Measurements from ENCODE around the gene OASL.
"Not testable (repeated sequence)": the region's sequence is repeated elsewhere in the genome, so short reads cannot be mapped to it uniquely, and the experiment has no call there.

Gene OASL

DNA sequence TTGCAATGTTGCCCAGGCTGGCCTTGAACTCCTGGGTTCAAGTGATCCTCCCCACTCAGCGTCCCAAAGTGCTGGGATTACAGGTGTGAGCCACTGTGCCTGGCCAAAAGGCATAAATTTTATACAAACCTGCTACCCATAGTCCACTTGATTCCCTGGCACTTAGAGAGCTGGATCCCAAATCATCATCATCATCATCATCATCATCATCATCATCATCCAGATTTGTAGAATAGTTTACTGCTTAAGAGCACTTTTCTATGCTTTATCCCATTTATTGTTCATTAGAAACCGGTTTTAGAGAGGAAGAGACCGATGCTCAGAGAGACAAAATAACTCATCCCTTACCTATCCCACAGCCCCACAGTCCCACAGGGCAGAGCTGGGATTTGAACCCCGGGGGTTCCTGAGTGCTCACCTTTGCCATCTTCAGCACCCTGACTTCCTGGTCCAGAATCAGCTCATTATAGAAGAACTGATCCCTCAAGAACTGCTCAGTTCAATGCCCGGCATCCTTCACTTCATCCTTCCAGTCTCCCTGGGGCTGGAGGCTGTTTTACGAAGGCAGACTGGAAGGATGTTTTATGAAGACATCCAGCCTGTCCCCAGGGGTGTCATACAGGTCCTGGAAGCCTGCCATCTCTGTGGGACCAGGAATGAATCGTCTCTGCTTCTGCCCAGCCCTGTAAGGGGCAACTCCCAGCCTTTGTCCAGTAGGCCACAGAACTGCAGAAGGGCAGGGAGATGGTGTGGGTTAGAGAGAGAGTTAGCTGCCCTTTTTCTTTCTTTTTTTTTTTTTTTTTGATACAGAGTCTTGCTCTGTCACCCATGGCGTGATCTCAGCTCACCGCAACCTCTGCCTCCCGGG, 20.2 kb upstream of the OASL start:
- Histone ChIP-seq H3K4me3 (ENCODE audit: low read length) (no peak overlapping the region), H3K9me3 (ENCODE audit: control insufficient read depth, insufficient read depth, low read length) (no peaks in the 10 kb centered on the region), H3K4me1 (ENCODE audit: control insufficient read depth, insufficient read depth, low read length) (no peaks in the 10 kb centered on the region), H3K27me3 (ENCODE audit: control insufficient read depth, insufficient read depth, low read length) (no peaks in the 10 kb centered on the region), H3K27ac (ENCODE audit: low read length) (no peak overlapping the region), H3K36me3 (ENCODE audit: control insufficient read depth, insufficient read depth, low read length) (no peaks in the 10 kb centered on the region)
- WGBS (ENCODE audit: insufficient coverage, insufficient read length) = no CpG with 5 or more reads among the region's 10 CpGs
- no peak for DNase-seq (ENCODE audit: low read depth, low spot score)

DNA sequence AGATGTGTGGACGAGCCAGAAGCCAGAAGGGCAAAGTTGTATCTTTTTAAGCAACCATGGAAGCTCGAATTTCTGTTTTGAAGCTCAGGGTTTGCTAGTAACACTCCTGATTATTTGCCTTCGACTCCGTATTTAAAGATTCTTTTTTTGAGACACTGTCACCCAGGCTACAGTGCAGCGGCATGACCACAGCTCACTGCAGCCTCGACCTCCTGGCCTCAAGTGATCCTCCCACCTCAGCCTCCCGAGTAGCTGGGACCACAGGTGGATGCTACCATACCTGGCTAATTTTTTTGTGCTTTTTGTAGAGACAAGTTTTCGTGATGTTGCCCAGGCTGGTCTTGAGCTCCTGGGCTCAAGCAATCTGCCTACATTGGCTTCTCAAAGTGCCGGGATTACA, 18.7 kb upstream of the OASL start:
- no peak for DNase-seq (ENCODE audit: low read depth, low spot score)
- no peak overlapping the region for H3K27ac ChIP-seq (ENCODE audit: low read length)
- no peaks in the 10 kb centered on the region for H3K27me3 ChIP-seq (ENCODE audit: control insufficient read depth, insufficient read depth, low read length)
- no peaks in the 10 kb centered on the region for H3K9me3 ChIP-seq (ENCODE audit: control insufficient read depth, insufficient read depth, low read length)
- no CpG with 5 or more reads among the region's 9 CpGs for WGBS (ENCODE audit: insufficient coverage, insufficient read length)
- no peak overlapping the region for H3K4me3 ChIP-seq (ENCODE audit: low read length)
- no peaks in the 10 kb centered on the region for H3K36me3 ChIP-seq (ENCODE audit: control insufficient read depth, insufficient read depth, low read length)
- H3K4me1 ChIP-seq (ENCODE audit: control insufficient read depth, insufficient read depth, low read length) = no peaks in the 10 kb centered on the region

DNA sequence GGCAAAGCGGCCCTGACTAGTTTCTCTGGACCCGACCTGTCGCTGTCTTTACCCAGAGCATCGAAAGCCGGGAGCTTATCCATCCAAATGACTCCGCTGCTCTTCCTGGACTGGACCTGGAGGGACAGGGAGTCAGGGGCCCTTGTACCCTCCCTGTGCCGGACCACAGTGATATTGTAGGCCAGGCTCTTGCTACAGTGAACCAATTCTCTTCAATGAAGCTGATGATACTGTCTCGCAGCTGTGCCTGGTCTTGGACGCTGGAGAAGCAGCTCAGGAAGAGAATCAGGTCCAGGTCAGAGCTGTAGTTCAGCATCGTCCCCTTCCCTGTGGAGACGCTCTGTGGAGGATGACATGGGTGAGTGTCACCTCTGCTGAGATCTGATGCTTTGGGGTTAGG, 14.7 kb upstream of the OASL start:
- Histone ChIP-seq H3K27me3 (ENCODE audit: control insufficient read depth, insufficient read depth, low read length) (no peaks in the 10 kb centered on the region), H3K4me1 (ENCODE audit: control insufficient read depth, insufficient read depth, low read length) (no peaks in the 10 kb centered on the region), H3K27ac (ENCODE audit: low read length) (no peak overlapping the region), H3K4me3 (ENCODE audit: low read length) (no peak overlapping the region), H3K36me3 (ENCODE audit: control insufficient read depth, insufficient read depth, low read length) (no peaks in the 10 kb centered on the region), H3K9me3 (ENCODE audit: control insufficient read depth, insufficient read depth, low read length) (no peaks in the 10 kb centered on the region)
- no CpG with 5 or more reads among the region's 11 CpGs for WGBS (ENCODE audit: insufficient coverage, insufficient read length)
- DNase-seq (ENCODE audit: low read depth, low spot score) = no peak

DNA sequence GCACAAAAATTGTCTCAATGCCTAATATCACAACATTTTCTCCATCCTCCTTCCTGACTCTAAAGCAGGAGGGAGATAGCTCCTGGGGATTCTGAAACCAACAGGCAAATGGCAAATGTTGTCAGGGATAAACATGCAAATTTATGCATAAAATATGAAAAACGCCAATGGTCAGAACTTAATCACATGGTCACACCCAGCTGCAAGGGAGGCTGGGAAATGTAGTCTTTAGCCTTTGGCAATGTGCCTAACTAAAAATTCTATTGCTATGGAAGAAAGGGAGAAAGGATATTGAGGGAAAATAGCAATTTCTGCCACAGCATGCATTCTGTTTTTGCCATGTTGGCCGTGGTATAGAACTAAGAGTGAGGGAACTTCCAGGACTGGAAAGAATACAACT, 11.7 kb upstream of the OASL start:
- no CpG with 5 or more reads among the region's 2 CpGs for WGBS (ENCODE audit: insufficient coverage, insufficient read length)
- H3K27me3 ChIP-seq (ENCODE audit: control insufficient read depth, insufficient read depth, low read length) = no peaks in the 10 kb centered on the region
- H3K9me3 ChIP-seq (ENCODE audit: control insufficient read depth, insufficient read depth, low read length) = no peaks in the 10 kb centered on the region
- H3K4me1 ChIP-seq (ENCODE audit: control insufficient read depth, insufficient read depth, low read length) = no peaks in the 10 kb centered on the region
- H3K4me3 ChIP-seq (ENCODE audit: low read length) = no peak overlapping the region
- H3K27ac ChIP-seq (ENCODE audit: low read length) = no peak overlapping the region
- no peaks in the 10 kb centered on the region for H3K36me3 ChIP-seq (ENCODE audit: control insufficient read depth, insufficient read depth, low read length)
- DNase-seq (ENCODE audit: low read depth, low spot score) = no peak

DNA sequence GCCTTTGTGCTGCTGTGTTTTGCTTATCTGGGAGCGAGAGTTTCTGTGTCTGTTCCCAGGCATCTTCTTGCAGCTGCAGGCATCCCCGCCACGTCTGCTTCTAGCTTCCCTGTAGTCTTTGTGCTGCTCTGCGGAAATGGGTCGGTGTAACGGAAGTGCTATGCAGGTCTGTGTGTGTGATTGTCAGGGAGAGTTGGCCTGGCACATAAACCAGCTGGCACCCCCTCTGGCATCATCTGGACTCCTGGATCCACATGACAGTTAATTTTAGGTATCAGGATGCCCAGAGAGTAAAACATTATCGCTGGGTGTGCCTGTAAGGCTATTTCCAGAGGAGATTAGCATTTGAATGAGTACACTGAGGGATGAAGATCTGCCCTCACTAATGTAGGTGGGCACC, 9.4 kb upstream of the OASL start:
- Histone ChIP-seq H3K27me3 (ENCODE audit: control insufficient read depth, insufficient read depth, low read length) (no peaks in the 10 kb centered on the region), H3K36me3 (ENCODE audit: control insufficient read depth, insufficient read depth, low read length) (no peaks in the 10 kb centered on the region), H3K9me3 (ENCODE audit: control insufficient read depth, insufficient read depth, low read length) (no peaks in the 10 kb centered on the region), H3K4me3 (ENCODE audit: low read length) (no peak overlapping the region), H3K27ac (ENCODE audit: low read length) (no peak overlapping the region), H3K4me1 (ENCODE audit: control insufficient read depth, insufficient read depth, low read length) (no peaks in the 10 kb centered on the region)
- WGBS (ENCODE audit: insufficient coverage, insufficient read length) = no CpG with 5 or more reads among the region's 7 CpGs
- DNase-seq (ENCODE audit: low read depth, low spot score) = no peak

DNA sequence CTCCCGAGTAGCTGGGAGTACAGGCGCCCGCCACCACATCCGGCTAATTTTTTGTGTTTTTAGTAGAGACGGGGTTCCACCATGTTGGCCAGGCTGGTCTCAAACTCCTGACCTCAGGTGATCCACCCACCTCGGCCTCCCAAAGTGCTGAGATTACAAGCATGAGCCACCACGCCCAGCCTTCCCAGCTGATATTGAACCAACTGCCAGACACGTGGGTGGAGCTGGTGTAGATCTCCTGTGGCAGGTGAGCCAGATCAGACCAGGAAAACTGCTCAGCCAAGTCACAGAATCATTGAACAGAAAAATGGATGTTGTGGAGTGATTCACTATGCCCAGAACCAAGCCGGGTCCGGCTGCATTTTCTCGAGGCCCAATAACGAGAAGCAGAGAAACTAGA, 8.4 kb upstream of the OASL start:
- not testable (repeated sequence) for H3K4me1 ChIP-seq (ENCODE audit: control insufficient read depth, insufficient read depth, low read length); H3K36me3 ChIP-seq (ENCODE audit: control insufficient read depth, insufficient read depth, low read length); H3K9me3 ChIP-seq (ENCODE audit: control insufficient read depth, insufficient read depth, low read length); H3K4me3 ChIP-seq (ENCODE audit: low read length); H3K27me3 ChIP-seq (ENCODE audit: control insufficient read depth, insufficient read depth, low read length); DNase-seq (ENCODE audit: low read depth, low spot score); H3K27ac ChIP-seq (ENCODE audit: low read length)
- WGBS (ENCODE audit: insufficient coverage, insufficient read length) = no CpG with 5 or more reads among the region's 12 CpGs

DNA sequence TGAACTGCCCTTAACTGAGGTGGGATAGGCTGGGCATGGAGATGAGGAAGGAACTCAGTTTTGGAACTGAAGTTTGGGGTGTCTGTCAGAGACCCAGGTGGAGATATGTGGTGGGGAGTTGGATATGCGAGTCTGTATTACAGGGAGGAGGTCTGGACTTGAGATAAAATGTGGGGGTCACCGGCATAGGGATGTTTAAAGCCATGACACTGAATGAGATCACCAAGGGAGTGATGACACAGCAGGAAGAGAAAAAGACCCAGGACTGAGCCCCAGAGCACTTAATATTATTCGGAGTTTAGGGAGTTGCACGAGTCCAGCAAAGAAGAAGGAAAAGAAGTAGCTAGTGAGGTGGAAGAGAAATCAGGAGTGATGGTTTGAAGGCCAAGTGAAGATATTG, 4.0 kb upstream of the OASL start:
- Histone ChIP-seq H3K4me1 (ENCODE audit: control insufficient read depth, insufficient read depth, low read length) (no peaks in the 10 kb centered on the region), H3K27ac (ENCODE audit: low read length) (no peak overlapping the region), H3K36me3 (ENCODE audit: control insufficient read depth, insufficient read depth, low read length) (no peaks in the 10 kb centered on the region), H3K9me3 (ENCODE audit: control insufficient read depth, insufficient read depth, low read length) (no peaks in the 10 kb centered on the region), H3K27me3 (ENCODE audit: control insufficient read depth, insufficient read depth, low read length) (no peaks in the 10 kb centered on the region), H3K4me3 (ENCODE audit: low read length) (no peak overlapping the region)
- no CpG with 5 or more reads among the region's 4 CpGs for WGBS (ENCODE audit: insufficient coverage, insufficient read length)
- no peak for DNase-seq (ENCODE audit: low read depth, low spot score)

DNA sequence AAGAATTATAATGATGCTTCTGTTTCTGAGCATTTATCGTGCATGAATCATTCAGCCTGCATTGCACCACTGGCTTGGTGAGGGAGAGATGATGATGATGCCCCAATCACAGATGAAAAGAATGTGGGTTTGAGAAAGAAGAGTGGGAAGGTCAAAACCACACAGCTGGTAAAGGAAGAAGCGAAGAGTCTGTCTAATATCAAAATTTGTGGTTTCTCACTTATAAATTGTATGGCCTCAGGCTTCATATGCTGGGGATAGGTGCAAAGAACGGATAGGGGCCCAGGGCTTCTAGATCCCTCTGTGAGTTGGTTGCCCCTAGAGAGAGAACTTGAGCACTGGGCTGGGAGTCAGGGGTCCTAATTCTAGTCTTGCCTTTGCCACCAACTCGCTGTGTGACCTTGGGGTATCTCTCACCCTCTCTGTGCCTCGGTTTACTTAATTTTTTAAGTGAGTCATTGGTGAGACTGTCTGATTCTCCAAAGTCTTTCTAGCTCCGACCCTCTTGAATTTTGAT, 2.2 kb downstream of the OASL start:
- no peaks in the 10 kb centered on the region; the same call in 1 of the 2 replicates for H3K9me3 ChIP-seq (ENCODE audit: control insufficient read depth, insufficient read depth, low read length)
- H3K4me3 ChIP-seq (ENCODE audit: low read length) = no peak overlapping the region
- H3K4me1 ChIP-seq (ENCODE audit: control insufficient read depth, insufficient read depth, low read length) = no peaks in the 10 kb centered on the region
- H3K27ac ChIP-seq (ENCODE audit: low read length) = no peak overlapping the region
- no peaks in the 10 kb centered on the region for H3K36me3 ChIP-seq (ENCODE audit: control insufficient read depth, insufficient read depth, low read length)
- no peaks in the 10 kb centered on the region for H3K27me3 ChIP-seq (ENCODE audit: control insufficient read depth, insufficient read depth, low read length)
- DNase-seq (ENCODE audit: low read depth, low spot score) = no peak
- no CpG with 5 or more reads among the region's 6 CpGs for WGBS (ENCODE audit: insufficient coverage, insufficient read length)

DNA sequence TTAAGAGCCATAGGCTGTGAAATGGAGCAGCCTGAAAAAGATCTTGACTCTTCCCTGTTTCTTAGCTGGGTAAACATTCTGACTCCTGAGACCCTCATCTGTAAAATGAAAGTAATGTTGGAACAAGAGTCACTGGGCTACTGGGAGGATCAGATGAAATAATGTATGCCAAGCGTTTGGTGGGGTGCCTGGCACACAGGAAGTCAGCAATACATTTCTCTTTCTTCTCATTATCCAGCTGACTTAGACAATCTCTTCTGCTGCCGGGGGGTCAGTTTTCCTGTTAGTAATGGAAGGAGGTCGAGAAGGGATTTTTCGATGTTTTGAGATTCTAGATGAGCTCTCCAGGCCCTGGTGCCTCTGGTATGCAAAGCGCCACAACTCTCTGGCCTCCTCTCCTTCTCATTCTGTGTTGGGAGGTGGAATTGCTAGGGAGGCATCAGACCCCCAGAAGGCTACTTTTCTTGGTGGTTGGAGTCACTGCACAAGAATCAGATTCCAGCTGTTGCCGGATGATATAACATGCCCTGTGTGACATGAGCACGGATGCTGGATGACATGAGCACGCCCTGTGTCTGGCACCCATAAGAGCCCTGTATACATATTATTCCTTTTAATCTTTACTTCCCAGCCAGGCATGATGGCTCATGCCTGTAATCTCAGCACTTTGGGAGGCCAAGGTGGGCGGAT, 4.3 kb downstream of the OASL start:
- no peak overlapping the region for H3K27ac ChIP-seq (ENCODE audit: low read length)
- no CpG with 5 or more reads among the region's 9 CpGs for WGBS (ENCODE audit: insufficient coverage, insufficient read length)

DNA sequence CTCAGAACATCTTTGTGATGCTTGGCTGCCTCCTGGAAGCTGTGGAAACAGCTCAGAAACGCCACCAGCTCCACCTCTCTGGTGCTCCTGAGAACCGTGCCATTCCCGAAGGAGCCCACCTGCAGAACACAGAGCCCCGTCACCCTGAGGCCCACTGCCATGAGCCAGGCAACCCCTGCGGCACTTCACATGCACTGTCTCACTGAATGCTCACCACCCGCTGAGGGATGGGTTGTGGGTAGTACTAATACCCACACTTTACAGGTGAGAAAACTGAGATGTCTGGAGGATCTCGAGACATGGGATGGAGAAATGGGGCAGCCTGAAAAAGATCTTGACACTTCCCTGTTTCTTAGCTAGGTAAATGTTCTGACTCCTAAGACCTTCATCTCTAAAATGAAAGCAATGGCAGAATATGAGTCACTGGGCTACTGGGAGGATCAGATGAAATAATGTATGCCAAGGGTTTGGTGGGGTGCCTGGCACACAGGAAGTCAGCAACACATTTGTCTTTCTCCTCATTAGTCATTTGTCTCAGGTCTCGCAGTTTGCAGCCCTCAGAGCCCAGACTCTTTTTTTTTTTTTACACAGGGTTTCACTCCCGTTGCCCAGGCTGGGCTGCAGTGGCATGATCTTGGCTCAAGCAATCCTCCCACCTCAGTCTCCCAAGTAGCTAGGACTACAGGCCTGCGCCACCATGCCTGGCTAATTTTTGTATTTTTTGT, 5.3 kb downstream of the OASL start:
- no peaks in the 10 kb centered on the region; the same call in 1 of the 2 replicates for H3K9me3 ChIP-seq (ENCODE audit: control insufficient read depth, insufficient read depth, low read length)
- DNase-seq (ENCODE audit: low read depth, low spot score) = no peak
- H3K4me3 ChIP-seq (ENCODE audit: low read length) = no peak overlapping the region
- H3K36me3 ChIP-seq (ENCODE audit: control insufficient read depth, insufficient read depth, low read length) = no peaks in the 10 kb centered on the region
- no peaks in the 10 kb centered on the region for H3K27me3 ChIP-seq (ENCODE audit: control insufficient read depth, insufficient read depth, low read length)
- no CpG with 5 or more reads among the region's 10 CpGs for WGBS (ENCODE audit: insufficient coverage, insufficient read length)
- H3K4me1 ChIP-seq (ENCODE audit: control insufficient read depth, insufficient read depth, low read length) = 0 out of 2 replicates have a peak, but pooled peaks cover 2% of the 10 kb centered on the region
- H3K27ac ChIP-seq (ENCODE audit: low read length) = no peak overlapping the region

More for the DNA sequence above, 4.3 kb downstream of the OASL start:
- Histone ChIP-seq H3K4me3 (ENCODE audit: low read length) (no peak overlapping the region), H3K4me1 (ENCODE audit: control insufficient read depth, insufficient read depth, low read length) (0 out of 2 replicates have a peak, but pooled peaks cover 2% of the 10 kb centered on the region), H3K36me3 (ENCODE audit: control insufficient read depth, insufficient read depth, low read length) (no peaks in the 10 kb centered on the region), H3K9me3 (ENCODE audit: control insufficient read depth, insufficient read depth, low read length) (no peaks in the 10 kb centered on the region; the same call in 1 of the 2 replicates), H3K27me3 (ENCODE audit: control insufficient read depth, insufficient read depth, low read length) (no peaks in the 10 kb centered on the region)
- no peak for DNase-seq (ENCODE audit: low read depth, low spot score)

Measured in iPS DF 6.9 (cell line).